Measurements from ENCODE around the gene HDAC6.

- no peak for TF ChIP-seq CTCF (conservative IDR thresholded peaks at IDR 0.05)
- no peak for TF ChIP-seq ZFX (IDR thresholded peaks at IDR 0.05)
These were observed 25.7 kb downstream of the HDAC6 start for GRCh38 chrX:48827654-48827968.
